ENCODE results near the gene PLS1. TPM values are rescaled to one million over a fixed set of nuclear protein-coding genes. Genes with fewer than 3 reads are reported as not detected.
"Not testable (repeated sequence)": the region's sequence is repeated elsewhere in the genome, so short reads cannot be mapped to it uniquely, and the experiment has no call there.

PLS1 gene
- total and polyA plus RNA-seq, 8 donors, result 11.4 to 40.4 (median 17.4) TPM

DNA sequence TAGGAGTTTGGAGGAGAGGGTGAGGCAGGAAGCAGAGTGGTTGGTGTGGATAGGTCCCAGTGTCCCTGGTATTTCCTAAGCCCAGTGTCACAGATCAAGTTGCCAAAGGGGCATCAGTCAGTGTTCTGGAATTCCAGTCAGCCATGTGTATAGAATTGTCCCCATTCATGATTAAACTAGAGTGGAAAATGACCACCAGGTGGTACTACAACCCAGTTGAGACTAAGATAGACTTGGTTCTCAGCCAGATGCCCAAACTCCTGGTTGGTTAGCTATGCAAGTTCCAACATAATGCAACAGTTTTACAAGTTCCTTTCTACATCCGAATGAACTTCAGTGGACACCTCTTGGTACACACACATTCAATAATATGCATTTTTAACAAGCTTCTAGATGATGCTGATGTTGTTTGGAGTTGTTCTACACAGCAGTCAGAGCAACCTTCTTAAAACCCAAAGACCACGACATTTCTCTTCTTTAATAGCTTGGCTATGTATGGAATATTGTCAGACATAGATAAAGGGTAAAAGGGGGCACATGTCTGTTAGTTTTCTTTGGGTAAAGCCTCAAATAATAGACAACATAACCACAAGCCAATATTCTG lies 9.3 kb upstream of the PLS1 start:
- H3K27me3 ChIP-seq, result no peaks in the 10 kb centered on the region
- no peak overlapping the region for H3K27ac ChIP-seq
- DNase-seq, result peak in 2 of 4 donors; percentile 51 to 74
- ATAC-seq, result peak; percentile 95
- H3K9me3 ChIP-seq, result no peaks in the 10 kb centered on the region
- H3K4me1 ChIP-seq, result no peaks in the 10 kb centered on the region
- intact Hi-C loops (cut with DNase I), result loop anchor here in 1 of 2 donors (10.0 kb wide), 1 partner anchor 408 kb away; no protein-coding TSS in a partner anchor
- H3K36me3 ChIP-seq, result no peaks in the 10 kb centered on the region
- no peak overlapping the region for H3K4me3 ChIP-seq
- TF ChIP-seq, protein P1, sequence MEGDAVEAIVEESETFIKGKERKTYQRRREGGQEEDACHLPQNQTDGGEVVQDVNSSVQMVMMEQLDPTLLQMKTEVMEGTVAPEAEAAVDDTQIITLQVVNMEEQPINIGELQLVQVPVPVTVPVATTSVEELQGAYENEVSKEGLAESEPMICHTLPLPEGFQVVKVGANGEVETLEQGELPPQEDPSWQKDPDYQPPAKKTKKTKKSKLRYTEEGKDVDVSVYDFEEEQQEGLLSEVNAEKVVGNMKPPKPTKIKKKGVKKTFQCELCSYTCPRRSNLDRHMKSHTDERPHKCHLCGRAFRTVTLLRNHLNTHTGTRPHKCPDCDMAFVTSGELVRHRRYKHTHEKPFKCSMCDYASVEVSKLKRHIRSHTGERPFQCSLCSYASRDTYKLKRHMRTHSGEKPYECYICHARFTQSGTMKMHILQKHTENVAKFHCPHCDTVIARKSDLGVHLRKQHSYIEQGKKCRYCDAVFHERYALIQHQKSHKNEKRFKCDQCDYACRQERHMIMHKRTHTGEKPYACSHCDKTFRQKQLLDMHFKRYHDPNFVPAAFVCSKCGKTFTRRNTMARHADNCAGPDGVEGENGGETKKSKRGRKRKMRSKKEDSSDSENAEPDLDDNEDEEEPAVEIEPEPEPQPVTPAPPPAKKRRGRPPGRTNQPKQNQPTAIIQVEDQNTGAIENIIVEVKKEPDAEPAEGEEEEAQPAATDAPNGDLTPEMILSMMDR (IDR thresholded peaks at IDR 0.05), result peak; percentile 40 to 47

DNA sequence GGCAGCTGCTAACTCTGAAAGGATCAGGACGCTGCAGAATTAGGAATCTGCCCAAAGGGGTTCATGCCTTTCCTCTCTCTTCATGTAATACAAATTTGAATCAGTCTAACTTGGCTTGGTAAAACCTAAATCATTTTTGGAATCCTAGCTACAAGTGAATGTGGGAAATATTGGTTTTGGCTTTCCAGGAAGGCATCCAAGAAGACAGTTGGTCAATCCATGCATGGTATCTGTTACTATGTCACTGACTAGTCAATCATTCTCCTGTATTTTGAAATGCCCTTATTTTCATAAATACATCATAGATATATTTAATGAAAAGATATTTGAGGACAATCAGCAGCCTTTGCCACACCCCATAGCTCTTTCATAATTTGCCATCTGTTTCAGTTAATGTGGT lies 7.5 kb upstream of the PLS1 start:
- H3K27ac ChIP-seq, result no peak overlapping the region
- no peaks in the 10 kb centered on the region for H3K4me1 ChIP-seq
- ATAC-seq (no peak), DNase-seq (no peak)
- H3K27me3 ChIP-seq, result no peaks in the 10 kb centered on the region
- intact Hi-C loops (cut with DNase I), result loop anchor here in 1 of 2 donors (10.0 kb wide), 1 partner anchor 406 kb away; no protein-coding TSS in a partner anchor
- H3K36me3 ChIP-seq, result no peaks in the 10 kb centered on the region
- H3K9me3 ChIP-seq, result no peaks in the 10 kb centered on the region
- TF ChIP-seq, protein P1 (IDR thresholded peaks at IDR 0.05), result no peak
- no peak overlapping the region for H3K4me3 ChIP-seq

DNA sequence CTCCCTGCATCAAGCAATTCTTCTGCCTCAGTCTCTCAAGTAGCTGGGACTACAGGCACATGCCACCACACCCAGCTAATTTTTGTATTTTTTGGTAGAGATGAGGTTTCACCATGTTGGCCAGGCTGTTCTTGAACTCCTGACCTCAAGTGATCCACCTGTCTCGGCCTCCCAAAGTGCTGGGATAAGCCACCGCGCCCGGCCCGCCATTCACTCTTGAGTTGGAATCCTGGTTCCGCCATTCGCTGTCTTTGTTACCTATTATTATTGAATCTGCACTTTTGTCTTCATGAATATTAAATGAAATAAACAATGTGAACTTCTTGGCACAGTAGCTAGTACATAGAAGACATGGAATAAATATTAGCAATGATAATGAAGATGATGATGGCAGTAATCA lies 3.9 kb upstream of the PLS1 start:
- H3K27me3 ChIP-seq; ATAC-seq; intact Hi-C loops (cut with DNase I); H3K36me3 ChIP-seq; H3K9me3 ChIP-seq; H3K4me3 ChIP-seq; H3K27ac ChIP-seq: not testable (repeated sequence)
- peaks cover 0 to 15% of the 10 kb centered on the region in 2 donors for H3K4me1 ChIP-seq
- DNase-seq, result peak in 1 of 4 donors; percentile 51

DNA sequence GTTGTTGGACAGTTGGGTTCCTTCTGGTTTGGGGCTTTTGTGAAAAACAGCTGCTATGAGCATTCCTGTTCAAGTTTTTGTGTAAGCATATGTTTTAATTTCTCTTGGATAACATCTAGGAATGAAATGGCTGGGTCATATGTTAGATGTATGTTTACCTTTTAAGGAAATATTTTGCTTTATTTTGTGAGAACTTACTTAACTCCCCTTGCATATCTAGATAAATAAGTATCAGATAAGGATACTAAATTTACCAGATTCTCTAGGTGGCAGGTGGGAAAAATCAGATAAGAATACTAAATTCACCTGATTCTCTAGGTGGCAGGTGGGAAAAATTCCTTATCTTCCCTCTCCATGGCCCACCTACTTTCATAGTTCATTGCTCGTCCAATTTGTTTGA lies 1.1 kb upstream of the PLS1 start:
- peak overlapping the region; percentile 81 to 89 for H3K27ac ChIP-seq
- H3K4me1 ChIP-seq, result peaks cover 0 to 27% of the 10 kb centered on the region in 2 donors
- H3K27me3 ChIP-seq, result no peaks in the 10 kb centered on the region
- no peaks in the 10 kb centered on the region for H3K9me3 ChIP-seq
- TF ChIP-seq, protein P1 (IDR thresholded peaks at IDR 0.05), result no peak
- intact Hi-C loops (cut with DNase I), result no loop called here
- no peak overlapping the region for H3K4me3 ChIP-seq
- H3K36me3 ChIP-seq, result no peaks in the 10 kb centered on the region
- no peak for DNase-seq
- no peak for ATAC-seq

DNA sequence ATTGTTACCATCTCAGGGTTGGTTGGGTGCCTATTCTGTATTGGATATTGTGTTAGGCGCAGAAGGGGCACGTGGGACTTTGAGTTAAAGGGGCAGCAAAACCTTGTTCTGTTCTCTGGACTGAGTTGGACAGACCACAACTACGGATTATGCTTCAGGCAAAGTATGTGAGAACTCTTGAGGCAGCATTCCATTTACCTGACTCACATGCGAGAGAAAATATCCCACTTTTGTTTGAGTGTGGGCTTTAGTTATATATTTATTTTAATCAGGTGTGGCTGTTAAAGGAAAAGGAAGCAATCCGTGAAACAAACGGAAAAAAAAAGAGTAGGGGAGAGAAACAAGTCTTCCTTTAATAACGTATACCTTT lies 627 bp upstream of the PLS1 start:
- intact Hi-C loops (cut with DNase I), result no loop called here
- H3K4me1 ChIP-seq, result peaks cover 0 to 27% of the 10 kb centered on the region in 2 donors
- DNase-seq (peak in 2 of 4 donors; percentile 23 to 60), ATAC-seq (peak; percentile 71)
- H3K27ac ChIP-seq, result peak overlapping the region; percentile 81 to 89
- no peaks in the 10 kb centered on the region for H3K36me3 ChIP-seq
- H3K9me3 ChIP-seq, result no peaks in the 10 kb centered on the region
- H3K4me3 ChIP-seq, result peak overlapping the region; percentile 77 to 80
- TF ChIP-seq, protein P1 (IDR thresholded peaks at IDR 0.05), result no peak
- H3K27me3 ChIP-seq, result no peaks in the 10 kb centered on the region

DNA sequence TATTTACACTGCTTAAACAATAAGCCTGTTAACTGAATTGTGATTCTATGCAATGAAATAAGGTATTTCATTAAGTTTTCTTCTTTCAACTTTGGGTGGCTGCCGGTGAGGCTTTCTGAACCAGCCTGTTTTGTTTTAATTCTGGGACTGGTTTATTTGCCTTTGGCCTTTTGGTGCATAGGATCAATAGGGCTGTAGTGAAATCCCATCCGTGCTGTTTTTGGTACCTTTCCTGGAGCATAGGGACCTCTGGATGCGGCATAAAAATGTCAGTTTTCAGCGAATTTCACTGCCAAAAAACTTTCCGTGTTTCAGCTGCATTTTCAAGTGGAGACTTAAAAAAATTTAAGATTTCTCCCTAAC lies 514 bp downstream of the PLS1 start:
- Histone ChIP-seq H3K4me3 (peak overlapping the region; percentile 77 to 80), H3K9me3 (no peaks in the 10 kb centered on the region), H3K27me3 (no peaks in the 10 kb centered on the region), H3K4me1 (peaks cover 0 to 27% of the 10 kb centered on the region in 2 donors), H3K36me3 (no peaks in the 10 kb centered on the region), H3K27ac (peak overlapping the region; percentile 81 to 89)
- DNase-seq (no peak), ATAC-seq (peak; percentile 9)
- intact Hi-C loops (cut with DNase I), result no loop called here
- TF ChIP-seq, protein P1 (IDR thresholded peaks at IDR 0.05), result no peak
